KMS-11 (cell line): ENCODE measurements around the gene KIF6.

Experiments used
- H2AFZ ChIP-seq: fragments of 200-600 bp; sonication (generic); 2 replicates; pipeline ENCODE4 v1.6.1; 2016; ENCODE audit warnings: antibody characterized with exemption, mixed run types, low read depth
- H3K27ac ChIP-seq: fragments of 200-600 bp; sonication (generic); 2 replicates; pipeline ENCODE4 v1.6.1; 2016; ENCODE audit warnings: mild to moderate bottlenecking, mixed run types
- H3K27me3 ChIP-seq: fragments of 200-600 bp; sonication (generic); 2 replicates; pipeline ENCODE4 v1.6.1; 2017; ENCODE audit warnings: mild to moderate bottlenecking, low read depth, mixed run types, moderate library complexity; ENCODE audit not compliant: insufficient read depth
- H3K36me3 ChIP-seq: fragments of 200-600 bp; sonication (generic); 2 replicates; pipeline ENCODE4 v1.6.1; 2017; ENCODE audit warnings: mild to moderate bottlenecking, mixed run types; ENCODE audit not compliant: insufficient read depth
- H3K4me1 ChIP-seq: fragments of 200-600 bp; sonication (generic); 2 replicates; pipeline ENCODE4 v1.6.1; 2016; ENCODE audit warnings: mild to moderate bottlenecking, low read depth, mixed run types; ENCODE audit not compliant: poor library complexity, severe bottlenecking
- H3K4me2 ChIP-seq: fragments of 200-600 bp; sonication (generic); 2 replicates; pipeline ENCODE4 v1.7.0; 2016; ENCODE audit warnings: mild to moderate bottlenecking, mixed run types
- H3K4me3 ChIP-seq: fragments of 200-600 bp; sonication (generic); IDR thresholded peaks from 2 replicates; pipeline ENCODE4 v1.6.1; 2017; ENCODE audit warnings: low read depth, low read length, mixed read lengths; ENCODE audit not compliant: insufficient read depth
- H3K79me2 ChIP-seq: fragments of 200-600 bp; sonication (generic); 2 replicates; pipeline ENCODE4 v1.6.1; 2016; ENCODE audit warnings: low read depth, mixed run types; ENCODE audit not compliant: insufficient read depth
- H3K9ac ChIP-seq: fragments of 200-600 bp; sonication (generic); 2 replicates; pipeline ENCODE4 v1.6.1; 2016; ENCODE audit warnings: mild to moderate bottlenecking, mixed run types
- H4K20me1 ChIP-seq: fragments of 200-600 bp; sonication (generic); 2 replicates; pipeline ENCODE4 v1.6.1; 2016; ENCODE audit warnings: mild to moderate bottlenecking, mixed run types; ENCODE audit not compliant: insufficient read depth
- TF ChIP-seq, protein P1 (sequence below): fragments of 200-600 bp; sonication (generic); conservative IDR thresholded peaks from 2 replicates; pipeline ENCODE4 v1.6.1; 2017; ENCODE audit warnings: low read depth, mild to moderate bottlenecking, antibody characterized with exemption, low read length, moderate library complexity, mixed read lengths

Gene KIF6

GRCh38 chr6:39550191-39550590 lies 175.0 kb downstream of the KIF6 start:
- H3K4me1 ChIP-seq = no peaks in the 10 kb centered on the region
- no peaks in the 10 kb centered on the region for H3K79me2 ChIP-seq
- H3K27me3 ChIP-seq = no peaks in the 10 kb centered on the region
- no peaks in the 10 kb centered on the region for H4K20me1 ChIP-seq
- no peak overlapping the region for H3K4me2 ChIP-seq
- no peak overlapping the region for H2AFZ ChIP-seq
- no peak overlapping the region for H3K4me3 ChIP-seq
- H3K27ac ChIP-seq = no peak overlapping the region
- H3K36me3 ChIP-seq = no peaks in the 10 kb centered on the region
- H3K9ac ChIP-seq = no peak overlapping the region
- TF ChIP-seq, protein P1, sequence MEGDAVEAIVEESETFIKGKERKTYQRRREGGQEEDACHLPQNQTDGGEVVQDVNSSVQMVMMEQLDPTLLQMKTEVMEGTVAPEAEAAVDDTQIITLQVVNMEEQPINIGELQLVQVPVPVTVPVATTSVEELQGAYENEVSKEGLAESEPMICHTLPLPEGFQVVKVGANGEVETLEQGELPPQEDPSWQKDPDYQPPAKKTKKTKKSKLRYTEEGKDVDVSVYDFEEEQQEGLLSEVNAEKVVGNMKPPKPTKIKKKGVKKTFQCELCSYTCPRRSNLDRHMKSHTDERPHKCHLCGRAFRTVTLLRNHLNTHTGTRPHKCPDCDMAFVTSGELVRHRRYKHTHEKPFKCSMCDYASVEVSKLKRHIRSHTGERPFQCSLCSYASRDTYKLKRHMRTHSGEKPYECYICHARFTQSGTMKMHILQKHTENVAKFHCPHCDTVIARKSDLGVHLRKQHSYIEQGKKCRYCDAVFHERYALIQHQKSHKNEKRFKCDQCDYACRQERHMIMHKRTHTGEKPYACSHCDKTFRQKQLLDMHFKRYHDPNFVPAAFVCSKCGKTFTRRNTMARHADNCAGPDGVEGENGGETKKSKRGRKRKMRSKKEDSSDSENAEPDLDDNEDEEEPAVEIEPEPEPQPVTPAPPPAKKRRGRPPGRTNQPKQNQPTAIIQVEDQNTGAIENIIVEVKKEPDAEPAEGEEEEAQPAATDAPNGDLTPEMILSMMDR = no peak

DNA sequence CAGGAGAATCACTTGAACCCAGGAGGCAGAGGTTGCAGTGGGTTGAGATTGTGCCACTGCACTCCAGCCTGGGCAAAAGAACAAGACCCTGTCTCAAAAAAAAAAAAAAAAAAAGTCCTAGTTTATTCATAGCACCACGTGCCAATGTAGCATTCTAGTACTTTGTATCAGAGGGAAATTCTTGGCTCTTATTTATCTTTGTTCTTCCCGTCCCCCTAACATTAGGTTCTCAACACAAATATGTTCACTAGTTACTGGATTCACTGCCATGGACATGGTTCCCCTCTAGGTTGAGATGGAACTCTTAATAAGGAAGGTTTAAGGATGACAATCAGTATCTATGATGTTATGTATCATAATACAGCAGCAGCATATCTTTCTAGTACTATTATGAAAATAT lies 178.5 kb downstream of the KIF6 start:
- Histone ChIP-seq H3K4me3 (no peak overlapping the region), H3K9ac (no peak overlapping the region), H3K4me1 (no peaks in the 10 kb centered on the region), H2AFZ (no peak overlapping the region), H3K36me3 (no peaks in the 10 kb centered on the region), H3K79me2 (no peaks in the 10 kb centered on the region), H4K20me1 (no peaks in the 10 kb centered on the region), H3K27ac (no peak overlapping the region), H3K4me2 (no peak overlapping the region), H3K27me3 (no peaks in the 10 kb centered on the region)
- TF ChIP-seq, protein P1 = no peak

GRCh38 chr6:39543950-39544349 lies 181.3 kb downstream of the KIF6 start:
- Histone ChIP-seq H3K4me2 (no peak overlapping the region), H3K4me1 (no peaks in the 10 kb centered on the region), H3K79me2 (no peaks in the 10 kb centered on the region), H3K27ac (no peak overlapping the region), H3K27me3 (no peaks in the 10 kb centered on the region), H3K4me3 (no peak overlapping the region), H2AFZ (no peak overlapping the region), H3K9ac (no peak overlapping the region), H4K20me1 (no peaks in the 10 kb centered on the region), H3K36me3 (no peaks in the 10 kb centered on the region)
- TF ChIP-seq, protein P1 = no peak

DNA sequence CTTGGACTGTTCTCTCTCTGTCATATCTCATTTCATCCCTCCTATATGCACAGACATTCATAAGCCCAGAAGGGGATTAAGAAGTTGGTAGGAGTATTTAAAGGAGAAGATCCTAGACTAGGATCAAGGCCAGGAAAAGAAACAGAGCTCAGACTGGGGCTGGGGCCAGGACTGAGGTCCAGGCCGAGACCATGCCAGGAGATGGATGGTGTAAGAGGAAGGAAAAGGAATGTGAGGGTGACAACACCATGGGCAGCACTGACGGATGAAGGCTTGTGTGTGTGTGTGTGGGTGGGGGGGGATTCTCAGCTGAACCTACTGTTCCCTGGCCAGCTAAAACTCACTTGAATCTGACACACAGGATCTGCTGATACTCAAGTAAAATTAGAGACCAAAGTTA lies 182.1 kb downstream of the KIF6 start:
- Histone ChIP-seq H3K4me1 (no peaks in the 10 kb centered on the region), H3K79me2 (no peaks in the 10 kb centered on the region), H3K27ac (no peak overlapping the region), H3K9ac (no peak overlapping the region), H2AFZ (no peak overlapping the region), H3K27me3 (no peaks in the 10 kb centered on the region), H4K20me1 (no peaks in the 10 kb centered on the region), H3K4me3 (no peak overlapping the region), H3K36me3 (no peaks in the 10 kb centered on the region), H3K4me2 (no peak overlapping the region)
- TF ChIP-seq, protein P1 = no peak
